Activated T-helper 9 cell treated with anti-CD3 and anti-CD28 coated beads, Interleukin-2, amount 50 U/mL, for 16 hours (primary cell): ENCODE results near the gene ACSM6.

Experiments used
- DNase-seq: peaks from one replicate; pipeline ENCODE4 v3.0.0-alpha.2; 2020; ENCODE audit warnings: low read depth

ACSM6 gene

DNA sequence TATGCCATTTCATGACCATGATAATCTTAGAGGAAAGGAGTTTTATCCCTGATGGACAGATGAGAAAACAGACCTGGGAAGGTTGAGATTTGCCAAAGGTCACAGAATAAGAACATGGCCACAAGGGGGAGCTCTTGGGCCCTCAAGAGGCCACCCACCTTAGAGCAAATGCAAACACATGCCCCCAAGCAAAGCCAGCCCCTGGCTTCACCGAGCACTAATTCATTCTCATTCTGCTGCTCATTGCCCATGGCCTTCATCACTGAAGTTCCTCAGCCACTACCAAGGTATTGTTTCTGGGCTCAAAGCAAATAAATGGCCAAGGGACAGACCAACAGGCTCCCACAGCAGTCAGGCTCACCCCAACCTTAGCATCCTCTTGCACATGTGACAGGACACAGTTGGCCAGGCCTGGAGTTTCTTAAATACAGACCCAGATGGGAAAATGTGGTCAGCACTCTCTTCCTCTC lies 52.6 kb downstream of the ACSM6 start:
- DNase-seq: peak; percentile 8

DNA sequence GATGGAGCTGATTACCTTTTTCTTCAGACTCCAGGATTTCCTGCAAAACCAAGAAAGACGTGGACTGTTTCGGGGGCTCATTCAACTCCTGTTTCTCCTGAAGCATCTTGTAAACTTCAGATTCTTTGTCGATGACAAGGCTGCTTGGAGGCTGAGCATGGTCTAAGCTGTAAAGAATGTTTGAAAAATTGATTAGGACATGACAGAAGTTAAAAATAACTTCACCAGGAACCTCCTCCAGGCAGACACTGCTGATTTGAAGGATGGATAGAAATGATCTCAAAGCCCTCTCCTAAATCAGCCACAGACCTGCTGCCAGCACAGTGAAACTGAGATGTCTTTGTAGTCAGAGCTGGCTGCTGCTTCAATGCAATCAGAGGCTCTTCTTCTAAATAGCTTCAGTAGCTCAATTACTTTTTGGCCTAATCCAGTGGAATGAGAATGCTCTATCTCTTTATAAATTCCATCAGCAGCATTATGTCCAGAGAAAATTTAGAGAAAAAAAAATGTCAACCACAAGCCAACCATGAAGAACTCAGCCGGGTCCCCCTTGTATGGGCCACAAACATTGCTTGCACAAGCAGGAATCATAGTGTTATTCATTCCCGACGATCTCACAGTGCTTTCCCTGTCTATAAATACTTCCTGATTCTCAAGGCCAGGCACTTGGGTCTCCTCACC lies 53.3 kb downstream of the ACSM6 start:
- no peak for DNase-seq

DNA sequence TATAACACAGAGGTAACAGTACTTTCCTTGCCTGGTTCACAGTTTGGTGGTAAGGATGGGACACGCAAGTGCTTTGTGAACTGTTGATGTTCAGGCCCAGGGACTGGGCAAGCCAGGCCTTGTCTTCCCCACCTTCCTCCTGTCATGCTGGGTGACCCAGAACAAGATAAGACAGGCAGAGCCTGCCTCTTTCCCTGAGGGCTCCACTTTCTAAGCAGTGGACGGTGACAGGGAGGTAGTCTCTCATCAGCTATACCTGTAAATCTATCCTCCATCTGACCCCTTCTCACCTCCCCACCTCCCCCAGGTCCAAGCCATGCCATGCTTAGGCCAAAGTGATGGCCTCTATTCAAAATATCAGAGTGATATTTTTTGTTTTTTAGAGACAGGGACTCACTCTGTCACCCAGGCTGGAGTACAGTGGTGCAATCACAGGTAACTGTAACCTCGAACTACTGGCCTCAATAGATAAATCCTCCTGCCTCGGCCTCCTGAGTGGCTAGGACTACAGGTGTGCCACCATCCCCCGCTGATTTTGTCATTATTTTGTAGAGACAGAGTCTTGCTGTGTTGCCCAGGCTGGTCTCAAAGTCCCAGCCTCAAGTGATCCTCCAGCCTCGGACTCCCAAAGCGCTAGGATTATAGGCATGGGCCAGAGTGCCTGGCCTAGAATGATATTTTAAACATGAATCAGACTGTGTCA lies 54.0 kb downstream of the ACSM6 start:
- no peak for DNase-seq

GRCh38 chr10:95248989-95249388 lies 55.0 kb downstream of the ACSM6 start:
- no peak for DNase-seq

DNA sequence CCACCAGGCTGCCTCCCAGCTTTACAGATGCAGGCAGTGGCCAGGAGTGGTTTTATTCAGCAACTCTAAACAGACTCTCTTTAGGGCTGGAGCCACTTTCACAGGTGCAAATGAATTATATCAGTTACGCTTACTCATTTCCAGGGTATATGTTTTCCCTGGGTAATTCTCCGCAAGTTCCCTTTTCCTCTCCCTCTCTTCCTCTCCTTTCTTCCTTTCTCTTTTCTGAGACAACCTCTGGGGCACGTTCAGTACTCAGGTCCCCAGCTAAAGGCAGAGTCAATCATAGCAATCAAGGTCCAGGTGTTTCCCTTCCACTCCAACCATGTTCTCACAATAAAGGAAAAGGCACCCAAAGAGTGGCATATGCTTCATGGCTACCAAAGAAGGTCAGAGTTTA lies 55.4 kb downstream of the ACSM6 start:
- DNase-seq: no peak

- DNase-seq: no peak
Measured at GRCh38 chr10:95250856-95251255, 56.8 kb downstream of the ACSM6 start.

DNA sequence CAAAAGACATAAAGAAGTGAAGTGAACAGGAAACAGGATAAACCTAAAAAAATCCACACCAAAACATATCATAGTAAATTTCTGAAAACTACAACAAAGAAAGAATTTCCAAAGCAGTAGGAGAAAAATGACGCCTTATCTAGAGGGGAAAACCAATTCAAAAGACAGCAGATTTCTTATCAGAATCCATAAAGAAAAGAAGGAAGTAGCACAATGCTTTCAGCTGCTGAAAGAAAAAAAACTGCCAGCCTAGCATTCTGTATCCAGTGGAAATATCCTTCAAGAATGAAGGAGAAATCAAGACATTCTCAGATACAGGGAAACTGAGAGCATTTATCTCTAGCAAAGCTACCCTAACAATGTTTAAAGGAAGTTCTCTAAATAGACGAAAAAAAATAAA lies 59.0 kb downstream of the ACSM6 start:
- no peak for DNase-seq

DNA sequence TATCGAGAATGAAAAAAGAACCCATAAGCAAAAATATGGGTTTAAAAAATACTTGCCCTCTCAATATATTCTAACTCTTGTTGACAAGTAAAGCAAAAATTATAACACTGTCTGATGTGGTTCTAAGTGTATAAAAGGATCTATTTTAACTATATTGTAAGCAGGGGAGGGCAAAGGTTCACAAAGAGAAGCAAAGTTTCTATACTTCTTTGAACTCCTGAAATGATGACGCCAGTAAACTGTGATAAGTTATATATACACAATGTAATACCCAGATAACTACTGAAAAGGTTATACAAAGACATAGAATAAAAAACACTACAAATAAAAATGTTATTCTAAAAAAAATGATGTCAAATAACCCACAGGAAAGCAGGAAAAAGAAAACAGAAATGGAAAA lies 59.6 kb downstream of the ACSM6 start:
- no peak for DNase-seq

- no peak for DNase-seq
Measured at GRCh38 chr10:95254629-95255028, 60.6 kb downstream of the ACSM6 start.

GRCh38 chr10:95256268-95256667 lies 62.2 kb downstream of the ACSM6 start:
- DNase-seq: no peak

GRCh38 chr10:95257849-95258248 lies 63.8 kb downstream of the ACSM6 start:
- DNase-seq: no peak

- DNase-seq: no peak
Measured at GRCh38 chr10:95260397-95260881, 66.4 kb downstream of the ACSM6 start.

GRCh38 chr10:95260909-95261552 lies 67.0 kb downstream of the ACSM6 start:
- no peak for DNase-seq

- no peak for DNase-seq
Measured at GRCh38 chr10:95261926-95262325, 67.9 kb downstream of the ACSM6 start.

DNA sequence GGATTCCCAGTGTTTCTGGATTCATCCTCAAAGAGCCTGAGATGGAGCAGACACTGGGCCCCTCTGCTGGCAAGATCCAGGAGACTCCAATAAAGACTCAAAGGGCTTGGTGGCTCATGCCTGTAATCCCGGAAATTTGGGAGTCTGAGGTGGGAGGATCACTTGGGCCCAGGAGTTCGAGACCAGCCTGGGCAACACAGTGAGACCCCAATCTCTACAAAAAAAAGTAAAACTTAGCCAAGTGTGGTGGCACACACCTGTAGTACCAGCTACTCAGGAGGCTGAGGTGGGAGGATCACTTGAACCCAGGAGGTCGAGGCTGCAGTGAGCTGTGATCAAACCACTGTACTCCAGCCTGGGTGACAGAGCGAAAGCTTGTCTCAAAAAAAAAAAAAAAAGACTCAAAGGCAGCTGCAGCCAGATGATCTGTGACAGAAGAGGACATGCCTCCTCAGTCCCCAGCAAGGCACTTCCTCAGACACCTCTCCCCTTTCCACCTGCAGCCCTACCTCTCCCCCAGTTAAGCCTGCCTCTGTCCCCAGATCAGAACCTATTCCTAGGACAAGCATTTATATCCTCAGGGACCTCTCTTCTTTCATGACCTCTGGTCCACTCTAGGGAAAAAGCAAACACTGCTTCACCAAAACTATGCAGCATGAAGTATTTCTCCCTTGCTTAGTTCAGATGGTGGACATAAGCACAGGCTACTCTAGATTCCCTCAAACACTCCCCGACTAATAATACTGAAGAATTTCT lies 68.9 kb downstream of the ACSM6 start:
- DNase-seq: no peak

- no peak for DNase-seq
Measured at GRCh38 chr10:95263864-95264226, 69.8 kb downstream of the ACSM6 start.

- no peak for DNase-seq
Measured at GRCh38 chr10:95264227-95265051, 70.4 kb downstream of the ACSM6 start.

GRCh38 chr10:95265572-95265971 lies 71.5 kb downstream of the ACSM6 start:
- DNase-seq: no peak

DNA sequence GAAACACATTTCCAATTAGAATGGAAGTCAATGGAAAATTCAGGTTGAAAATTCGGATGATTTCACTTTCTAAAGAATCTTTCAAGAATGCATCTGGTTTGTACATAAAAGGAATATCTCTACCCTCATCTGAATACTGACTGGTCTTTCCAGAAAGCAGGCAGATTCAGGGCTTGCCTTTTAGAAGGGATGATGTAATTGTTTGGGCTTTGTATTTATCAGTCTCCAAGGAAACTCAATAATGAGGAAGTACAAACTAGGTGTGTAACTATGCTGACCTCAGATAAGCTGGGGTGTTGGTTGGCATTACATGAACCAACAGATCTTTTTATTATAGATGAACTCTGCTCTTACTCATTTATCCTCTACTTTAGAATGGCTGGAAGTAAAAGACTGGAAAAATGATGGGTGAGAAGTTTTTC lies 72.6 kb downstream of the ACSM6 start:
- DNase-seq: no peak

DNA sequence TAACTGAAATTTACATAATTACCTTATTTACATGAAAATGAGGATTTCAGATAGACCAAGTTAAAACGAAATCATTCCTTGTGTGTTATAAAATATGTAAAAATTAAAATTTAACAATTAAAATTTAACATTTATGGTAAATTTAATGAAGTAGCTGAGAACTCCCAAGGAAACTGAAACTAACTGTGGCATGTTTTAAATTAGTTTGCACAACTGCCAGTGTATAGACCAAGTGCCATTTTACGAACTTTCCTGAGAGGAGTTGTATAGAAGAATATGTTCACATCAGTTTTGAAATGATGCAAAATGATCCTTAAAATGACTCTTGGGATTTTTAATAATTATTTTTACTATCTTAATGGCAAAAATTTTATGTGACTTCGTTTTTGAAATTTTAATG lies 73.2 kb downstream of the ACSM6 start:
- DNase-seq: no peak

DNA sequence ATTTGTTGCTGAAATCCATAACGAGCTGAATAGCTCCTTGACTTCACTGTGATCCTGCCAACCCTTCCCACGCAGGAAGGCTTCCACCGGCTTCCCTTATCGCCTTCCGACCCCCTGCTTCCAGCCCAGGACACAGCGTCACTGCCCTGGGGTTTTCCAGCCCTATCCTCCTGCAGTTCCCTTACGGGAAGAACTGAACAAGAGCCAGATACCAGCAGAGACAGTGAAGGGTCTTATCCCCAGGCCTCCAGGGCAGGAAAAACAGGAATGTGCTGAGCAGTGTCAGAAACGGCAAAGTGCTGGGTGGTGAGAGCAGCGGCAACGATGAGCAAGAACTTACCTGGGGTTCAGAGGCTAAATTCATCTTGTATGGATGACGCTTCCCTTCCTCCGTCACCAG lies 74.4 kb downstream of the ACSM6 start:
- no peak for DNase-seq
